Right cardiac atrium (tissue), 5 donors: Measurements from ENCODE around the gene H6PD. TPM values are rescaled to one million over a fixed set of nuclear protein-coding genes. Genes with fewer than 3 reads are reported as not detected.

Experiments used
- ATAC-seq, 2 donors: fragments of 200-7000 bp; cut with Tn5 transposase; one replicate each; pipeline versions ENCODE4 v1.8.0 to v1.9.1; 2020; ENCODE audit warnings: moderate library complexity in 2 of 2, mild to moderate bottlenecking in 1 of 2
- DNase-seq, 3 donors: peaks; one replicate each; pipeline ENCODE4 v3.0.0-alpha.2; 2020
- H3K27ac ChIP-seq: one replicate; pipeline ENCODE4 v1.5.1; 2013; ENCODE audit warnings: mild to moderate bottlenecking, low read length, control low read depth, moderate library complexity
- H3K27me3 ChIP-seq: one replicate; pipeline ENCODE4 v1.6.1; 2013; ENCODE audit not compliant: control insufficient read depth, insufficient read depth
- H3K4me1 ChIP-seq: one replicate; pipeline ENCODE4 v1.6.1; 2013; ENCODE audit warnings: low read length; ENCODE audit not compliant: control insufficient read depth, insufficient read depth
- H3K4me3 ChIP-seq: one replicate; pipeline ENCODE4 v1.5.1; 2013; ENCODE audit warnings: low read length, control low read depth
- H3K9me3 ChIP-seq: one replicate; pipeline ENCODE4 v1.6.1; 2013; ENCODE audit warnings: low read length; ENCODE audit not compliant: control insufficient read depth
- WGBS: extraction: QIAGEN DNeasy Blood & Tissue Kit; methylation state at CpG from one replicate; pipeline ENCODE4 v1.1.7; 2013; 5-methylcytosine and 5-hydroxymethylcytosine counted together
- intact Hi-C, 4 donors: fragments of 100-400 bp; cut with DNase I; formaldehyde crosslinking; loops; one replicate each; pipeline versions ENCODE4 v1.11.0 to v1.14.0; 2022 to 2023
- polyA plus RNA-seq: library from polyadenylated mRNA; stranded (reverse); fragments of 200-250 nt; gene quantifications from one replicate; pipeline ENCODE4 v1.2.3, GENCODE V29; 2013
- total RNA-seq, 4 donors: library from RNA; stranded (reverse); fragmentation: NEBNext Ultra II Directional; extraction: Animal tissue kit (Norgen Biotek cat#: 25700); gene quantifications; one replicate each; pipeline ENCODE4 v1.2.1, GENCODE V29; 2021
- donor health status: healthy with polysubstance abuse.
- donor health status: DM: no; HTN: yes; CAD: no.
- donor health status: DM: no; HTN: no; CAD: no.
- donor health status: DM: no; HTN: yes; CAD: no; lungs with severe emphysema.
- donor health status: DM: yes; HTN: yes; CAD: no.

H6PD gene
- total and polyA plus RNA-seq, 5 donors, result 27.0 to 39.8 (median 33.5) TPM

DNA sequence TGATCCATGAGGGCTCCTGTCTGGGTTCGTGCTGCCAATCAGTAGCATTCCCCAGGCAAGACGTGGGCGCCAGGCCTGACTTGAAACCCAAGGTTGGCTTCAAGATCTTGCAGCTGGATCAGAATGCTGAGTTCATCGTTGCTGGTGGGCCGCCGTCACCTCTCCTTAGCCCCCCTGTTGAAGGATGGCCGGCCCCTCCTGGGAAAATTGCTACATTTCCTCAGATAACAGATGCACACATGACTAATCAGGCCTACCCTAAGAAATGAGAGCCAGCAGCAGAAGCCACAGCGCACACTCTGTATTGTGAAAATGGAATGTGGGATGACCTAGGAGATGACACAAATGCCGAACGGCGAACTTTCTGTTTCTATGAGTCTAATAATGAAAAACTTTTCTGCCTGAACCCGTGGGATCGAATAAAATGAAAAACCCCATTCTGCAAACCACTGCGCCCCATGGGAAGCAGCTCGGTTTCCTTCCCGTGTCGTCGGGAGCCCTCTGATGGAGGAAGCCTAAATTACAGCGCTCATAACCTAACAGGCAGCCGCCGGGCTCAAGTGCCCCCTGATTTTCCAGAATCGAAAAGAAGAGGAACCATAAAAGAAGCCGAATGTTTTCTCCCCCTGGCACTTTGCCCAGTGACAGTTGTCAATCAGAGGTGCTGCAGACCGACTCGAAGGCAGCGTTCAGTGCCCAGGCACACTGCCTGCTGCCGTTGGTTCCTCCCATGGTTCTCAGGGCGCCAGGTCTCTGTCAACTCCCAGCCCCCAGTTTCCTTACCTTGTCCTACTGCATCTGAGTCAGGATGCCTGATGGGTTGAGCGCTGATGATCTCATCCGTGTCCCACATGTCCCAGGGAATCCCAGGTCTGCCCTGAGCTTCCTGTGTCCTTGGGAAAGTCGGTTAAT lies 38.2 kb upstream of the H6PD start:
- DNase-seq, result peak; percentile 74 to 86 (median 80)
- Histone ChIP-seq H3K27ac (no peak overlapping the region), H3K4me3 (no peak overlapping the region), H3K27me3 (no peaks in the 10 kb centered on the region), H3K4me1 (peaks cover 3% of the 10 kb centered on the region), H3K9me3 (no peaks in the 10 kb centered on the region)
- intact Hi-C loops, result loop anchor here (5.0 to 10.0 kb wide), 3 partner anchors 49 to 84 kb away; no protein-coding TSS in a partner anchor
- WGBS, result 16% methylated on average over 31 of the region's 31 CpGs
- ATAC-seq, result peak; percentile 59 to 76

DNA sequence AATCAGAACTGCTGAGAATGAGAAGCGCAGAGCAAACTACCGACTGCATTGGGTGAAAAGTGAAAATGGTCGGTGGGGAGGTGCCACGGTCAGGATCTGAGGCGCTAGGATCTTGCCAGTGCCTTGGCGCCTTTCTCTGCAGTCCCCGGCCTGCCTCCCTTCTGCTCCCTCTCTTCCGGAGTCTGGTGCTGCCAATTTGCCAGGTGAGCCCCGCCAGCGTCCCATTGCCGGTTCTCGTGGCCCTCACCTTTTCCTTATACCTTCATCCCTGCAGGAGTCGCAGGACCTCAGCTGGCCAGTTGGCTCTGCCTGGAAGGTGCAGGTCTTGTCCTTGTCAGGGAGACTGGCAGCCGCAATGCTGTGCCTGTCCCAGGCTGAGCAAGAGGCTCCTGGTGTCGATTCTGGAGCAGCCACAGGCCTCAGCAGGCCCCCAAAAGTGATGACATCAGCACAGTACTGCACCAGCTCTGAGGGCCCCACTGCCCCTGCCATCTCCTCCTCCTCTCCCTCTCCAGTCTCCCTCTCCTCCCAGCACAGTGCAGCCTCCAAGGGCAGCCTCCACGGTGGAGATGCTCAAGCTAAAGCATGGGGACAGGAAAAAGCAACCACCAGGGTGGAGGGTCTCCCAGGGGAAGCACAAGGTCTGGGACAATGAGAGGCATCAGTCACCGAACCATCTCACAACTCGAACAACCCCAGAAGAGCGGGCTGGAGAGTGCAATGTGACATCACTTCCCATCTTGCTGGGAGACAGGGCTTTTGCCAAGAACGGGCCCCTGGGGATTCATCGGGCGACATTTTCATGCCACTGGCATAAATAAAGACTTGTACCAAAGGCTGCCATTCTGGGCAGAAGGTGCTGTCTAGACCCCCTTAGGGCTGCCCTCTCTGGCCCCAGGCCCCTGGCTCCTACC lies 37.1 kb upstream of the H6PD start:
- Histone ChIP-seq H3K4me1 (peaks cover 3% of the 10 kb centered on the region), H3K27me3 (no peaks in the 10 kb centered on the region), H3K27ac (no peak overlapping the region), H3K9me3 (no peaks in the 10 kb centered on the region), H3K4me3 (no peak overlapping the region)
- 73% methylated on average over 22 of the region's 22 CpGs for WGBS
- intact Hi-C loops, result loop anchor here (5.0 to 10.0 kb wide), 3 partner anchors 50 to 85 kb away; no protein-coding TSS in a partner anchor
- DNase-seq (peak in 2 of 3 donors; percentile 52 to 68), ATAC-seq (no peak)

DNA sequence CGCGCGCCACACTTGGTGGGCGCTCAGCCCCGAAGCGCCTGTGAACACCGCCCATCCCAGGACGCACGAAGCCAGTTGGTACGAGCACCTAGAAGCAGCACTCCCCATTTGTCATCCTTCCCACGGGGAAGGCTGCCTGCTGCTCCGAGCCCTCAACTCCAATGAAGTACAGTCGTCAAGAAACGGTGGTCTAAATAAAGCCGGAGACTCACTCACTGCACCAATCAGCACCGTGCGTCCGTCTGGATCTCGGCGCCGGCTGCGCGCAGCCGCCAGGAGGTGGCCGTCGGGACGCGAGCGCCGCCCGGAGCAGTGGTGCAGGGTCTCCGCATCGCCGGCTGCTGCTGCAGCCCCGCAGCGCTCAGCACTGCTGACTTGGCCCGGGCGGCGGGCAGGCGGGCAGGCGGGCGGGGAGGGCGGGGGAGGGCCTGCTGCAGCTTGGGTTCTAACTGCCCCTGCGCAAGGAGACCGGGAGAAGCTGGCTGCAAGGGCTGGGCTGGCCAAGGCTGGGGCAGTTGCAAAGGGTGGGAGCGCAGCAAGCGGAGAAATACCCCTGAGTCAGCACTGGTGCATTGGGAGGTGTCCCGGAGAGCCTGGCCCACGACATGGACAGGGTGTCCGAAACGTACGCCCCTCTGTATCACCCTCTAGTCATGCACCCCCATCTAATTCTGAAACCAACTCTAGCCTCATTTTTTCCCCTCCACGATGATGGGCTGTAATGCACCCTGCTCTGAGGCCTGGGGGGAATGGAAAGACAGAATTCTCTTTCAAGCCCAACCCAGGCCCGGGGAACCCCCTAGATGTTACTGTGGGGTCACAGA lies 35.8 kb upstream of the H6PD start:
- ATAC-seq, result peak in 1 of 2 donors; percentile 16
- 17% methylated on average over 54 of the region's 54 CpGs for WGBS
- peak in 2 of 3 donors; percentile 43 to 69 for DNase-seq
- no peak overlapping the region for H3K27ac ChIP-seq
- no peaks in the 10 kb centered on the region for H3K27me3 ChIP-seq
- intact Hi-C loops, result loop anchor here (5.0 to 10.0 kb wide), 3 partner anchors 51 to 86 kb away; no protein-coding TSS in a partner anchor
- peaks cover 3% of the 10 kb centered on the region for H3K4me1 ChIP-seq
- peak overlapping the region; percentile 9 for H3K4me3 ChIP-seq
- H3K9me3 ChIP-seq, result no peaks in the 10 kb centered on the region

DNA sequence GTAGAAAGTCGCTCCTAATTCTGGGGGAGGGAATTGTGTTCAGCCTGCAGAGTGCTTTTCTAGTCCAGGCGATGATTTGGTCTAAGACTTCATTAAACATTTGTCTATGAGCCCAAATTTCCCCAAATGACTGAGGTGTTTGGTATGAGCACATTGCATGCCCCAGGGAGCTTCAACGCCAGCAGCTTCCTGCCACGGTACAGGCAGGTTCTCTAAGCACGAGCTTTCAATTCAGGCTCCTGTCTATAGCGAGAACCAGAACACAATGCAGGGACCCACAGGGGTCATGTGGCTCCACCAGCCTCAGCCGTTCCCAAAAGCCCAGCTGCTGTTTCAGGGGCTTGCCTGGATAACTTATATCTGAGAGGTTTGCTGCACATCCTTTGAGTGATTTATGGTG lies 34.1 kb upstream of the H6PD start:
- intact Hi-C loops, result no loop called here
- ATAC-seq, result no peak
- H3K27ac ChIP-seq, result no peak overlapping the region
- no peak overlapping the region for H3K4me3 ChIP-seq
- H3K4me1 ChIP-seq, result peaks cover 3% of the 10 kb centered on the region
- DNase-seq, result no peak
- no peaks in the 10 kb centered on the region for H3K9me3 ChIP-seq
- no peaks in the 10 kb centered on the region for H3K27me3 ChIP-seq
- WGBS, result 68% methylated on average over 7 of the region's 7 CpGs

DNA sequence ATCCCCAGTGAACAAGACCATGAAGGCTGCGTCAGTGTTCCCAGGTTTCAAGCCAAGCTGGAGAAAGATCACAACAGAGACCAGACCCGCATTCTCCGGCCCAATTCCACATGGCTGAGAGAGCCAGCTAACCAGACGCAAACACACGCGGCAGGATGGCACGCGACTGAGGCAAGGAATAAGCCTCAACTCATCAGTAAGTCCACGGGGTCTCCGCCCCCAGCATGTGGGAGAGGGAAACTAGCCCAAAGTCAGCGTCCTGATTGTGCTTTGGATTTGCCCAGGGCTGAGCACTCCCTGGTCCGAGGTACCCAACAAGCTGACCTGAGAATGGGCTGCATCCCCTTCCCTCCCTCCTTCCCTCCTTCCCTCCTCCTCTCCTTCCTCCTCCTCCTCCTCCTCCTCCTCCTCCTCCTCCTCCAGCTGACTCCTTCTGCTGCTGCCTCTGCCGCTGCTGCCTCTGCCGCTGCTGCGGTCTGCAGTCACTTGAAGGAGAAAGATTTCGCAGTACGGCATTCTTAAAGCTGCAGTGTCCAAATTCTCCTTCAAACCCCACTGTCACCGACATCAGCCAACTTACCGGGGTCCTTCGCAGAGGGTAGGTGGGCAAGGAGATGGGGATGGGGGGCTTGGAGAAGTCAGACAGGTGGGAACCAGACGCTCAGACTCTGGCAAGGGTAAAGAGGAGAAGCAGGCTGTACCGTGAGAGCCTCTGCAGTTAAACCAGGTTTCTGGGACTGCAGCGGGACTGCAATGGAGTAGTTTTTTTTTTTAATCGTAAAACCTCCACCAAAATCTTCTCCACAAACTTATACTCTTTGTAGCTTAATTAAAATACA lies 33.0 kb upstream of the H6PD start:
- 3% methylated on average over 24 of the region's 24 CpGs for WGBS
- intact Hi-C loops, result no loop called here
- ATAC-seq (peak in 1 of 2 donors; percentile 34), DNase-seq (peak in 2 of 3 donors; percentile 60 to 67)
- H3K4me3 ChIP-seq, result peak overlapping the region; percentile 1
- H3K27ac ChIP-seq, result no peak overlapping the region
- H3K9me3 ChIP-seq, result no peaks in the 10 kb centered on the region
- no peaks in the 10 kb centered on the region for H3K27me3 ChIP-seq
- peaks cover 2% of the 10 kb centered on the region for H3K4me1 ChIP-seq

DNA sequence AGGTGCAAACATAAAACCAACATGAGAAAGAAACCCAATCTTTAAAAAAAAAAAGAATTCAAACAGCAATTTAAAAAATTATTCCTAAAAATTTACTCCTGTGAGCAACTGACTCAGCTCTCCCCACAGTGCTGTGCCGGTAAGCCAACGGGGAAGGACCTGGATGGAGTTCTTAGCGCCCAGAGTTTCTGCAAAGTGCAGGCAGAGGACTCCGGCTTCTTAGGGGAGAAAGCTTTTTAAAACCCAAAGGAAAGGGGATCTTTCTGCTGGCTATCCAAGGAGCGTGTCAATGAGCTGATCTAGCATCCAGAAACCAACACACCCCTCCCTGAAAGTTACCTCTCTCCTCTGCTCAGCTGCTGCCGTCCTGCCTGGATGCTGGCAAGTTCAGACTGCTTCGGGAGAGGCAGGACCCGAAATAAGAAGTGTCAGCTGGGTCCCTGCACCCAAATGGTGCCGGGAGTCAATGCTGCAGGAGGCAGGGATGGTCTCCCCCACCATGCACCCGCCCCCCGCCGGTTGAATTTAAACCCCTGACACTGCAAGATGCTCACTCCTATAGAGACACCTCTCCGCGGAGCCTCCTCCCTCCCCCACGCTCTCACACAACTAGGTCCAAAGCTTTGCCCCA lies 32.2 kb upstream of the H6PD start:
- intact Hi-C loops, result no loop called here
- DNase-seq (no peak), ATAC-seq (no peak)
- WGBS, result 12% methylated on average over 15 of the region's 15 CpGs
- Histone ChIP-seq H3K27ac (no peak overlapping the region), H3K27me3 (no peaks in the 10 kb centered on the region), H3K9me3 (no peaks in the 10 kb centered on the region), H3K4me1 (no peaks in the 10 kb centered on the region), H3K4me3 (peak overlapping the region; percentile 1)

DNA sequence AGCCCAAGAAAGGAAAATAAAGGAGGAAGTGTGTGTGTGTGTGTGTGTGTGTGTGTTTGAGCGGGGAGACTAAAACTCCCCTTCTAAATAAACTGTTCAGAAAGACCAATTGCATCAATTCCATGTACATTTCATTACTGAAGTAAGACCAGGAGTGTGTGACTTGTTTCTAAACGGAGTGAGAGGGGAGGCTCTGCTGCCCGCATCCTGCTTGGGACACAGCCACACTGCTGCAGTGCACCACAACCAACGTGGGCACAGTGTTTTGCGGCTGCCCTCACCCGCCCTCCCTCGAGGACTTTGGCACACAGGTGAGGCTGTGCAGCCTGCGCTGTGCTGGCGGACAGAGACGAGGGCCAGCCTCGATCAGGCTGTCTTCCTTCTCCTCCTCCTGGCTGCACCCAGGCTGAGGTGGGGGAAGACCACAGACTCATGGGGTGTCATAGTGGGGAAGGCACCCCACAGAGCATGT lies 31.0 kb upstream of the H6PD start:
- 58% methylated on average over 11 of the region's 11 CpGs for WGBS
- ATAC-seq, result no peak

DNA sequence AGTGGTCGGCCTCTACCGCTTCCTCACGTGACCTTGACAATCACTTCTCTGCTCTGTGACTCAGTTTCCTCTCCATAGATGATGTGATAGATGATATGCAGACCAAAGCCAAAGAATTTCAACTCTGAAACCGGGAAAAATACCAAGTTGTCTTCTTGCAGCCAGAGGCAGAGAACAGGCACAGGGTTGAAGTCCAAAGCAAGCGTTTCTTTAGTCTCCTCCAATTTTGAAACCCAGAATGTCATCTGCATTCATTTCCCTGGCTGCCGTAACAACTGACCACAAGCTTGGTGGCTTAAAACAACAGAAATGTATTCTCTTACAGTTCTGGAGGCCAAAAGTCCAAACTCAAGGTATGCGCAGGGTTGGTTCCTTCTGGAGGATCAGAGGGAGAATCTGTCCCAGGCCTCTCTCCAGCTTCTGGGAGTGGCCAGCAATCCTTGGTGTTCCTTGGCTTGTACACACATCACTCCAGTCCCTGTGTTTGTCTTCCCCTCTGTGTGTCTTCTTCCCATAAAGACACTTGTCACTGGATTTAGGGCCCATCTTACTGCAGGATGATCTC lies 30.3 kb upstream of the H6PD start:
- H3K4me1 ChIP-seq, result no peaks in the 10 kb centered on the region
- H3K4me3 ChIP-seq, result no peak overlapping the region
- ATAC-seq (no peak), DNase-seq (no peak)
- WGBS, result 85% methylated on average over 7 of the region's 7 CpGs
- H3K27me3 ChIP-seq, result no peaks in the 10 kb centered on the region
- H3K9me3 ChIP-seq, result no peaks in the 10 kb centered on the region
- intact Hi-C loops, result no loop called here
- no peak overlapping the region for H3K27ac ChIP-seq

More for the DNA sequence above, 31.0 kb upstream of the H6PD start:
- Histone ChIP-seq H3K27me3 (no peaks in the 10 kb centered on the region), H3K9me3 (no peaks in the 10 kb centered on the region), H3K27ac (no peak overlapping the region), H3K4me1 (no peaks in the 10 kb centered on the region), H3K4me3 (no peak overlapping the region)
- intact Hi-C loops, result no loop called here
- DNase-seq, result no peak

DNA sequence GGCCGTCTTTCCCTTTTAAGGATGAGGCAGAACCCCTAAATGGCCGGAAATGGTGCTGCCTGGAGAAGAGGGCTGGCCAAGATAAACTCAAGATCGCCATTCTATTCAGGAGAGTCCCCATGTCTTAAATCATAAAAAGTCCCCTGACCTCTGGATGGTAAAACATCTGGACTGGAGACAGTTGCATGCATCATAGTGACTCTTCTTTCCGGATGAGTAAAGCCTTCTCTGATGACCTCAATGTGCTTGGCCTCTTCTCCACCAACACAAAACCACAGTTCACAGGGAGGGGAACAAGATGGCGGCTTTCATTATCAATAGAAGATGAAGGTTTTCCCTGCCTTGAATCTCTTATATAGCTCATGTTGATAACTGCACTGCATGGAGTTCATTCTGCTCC lies 27.5 kb upstream of the H6PD start:
- Histone ChIP-seq H3K9me3 (no peaks in the 10 kb centered on the region), H3K4me1 (no peaks in the 10 kb centered on the region), H3K27me3 (no peaks in the 10 kb centered on the region), H3K27ac (no peak overlapping the region), H3K4me3 (no peak overlapping the region)
- intact Hi-C loops, result no loop called here
- no peak for DNase-seq
- ATAC-seq, result no peak
- 73% methylated on average over 5 of the region's 5 CpGs for WGBS
